Stimulated activated naive CD8-positive, alpha-beta T cell treated with anti-CD3 and anti-CD28 coated beads, Interleukin-15, Interleukin-2, amounts not matched to agents 100 ng/mL and 50 ng/mL, for 24 hours (primary cell): ENCODE measurements around the gene INPP4B.

Experiments
- H3K27ac Mint-ChIP-seq: one replicate; pipeline ENCODE4 v1.8.0; 2021; ENCODE audit warnings: mild to moderate bottlenecking, mixed read lengths
- H3K27me3 Mint-ChIP-seq: one replicate; pipeline ENCODE4 v1.8.0; 2021; ENCODE audit warnings: mixed read lengths
- H3K36me3 Mint-ChIP-seq: one replicate; pipeline ENCODE4 v1.8.0; 2021; ENCODE audit warnings: low read depth, mixed read lengths
- H3K4me1 Mint-ChIP-seq: one replicate; pipeline ENCODE4 v1.8.0; 2021; ENCODE audit warnings: low read depth, mixed read lengths
- H3K4me3 Mint-ChIP-seq: one replicate; pipeline ENCODE4 v1.8.0; 2021; ENCODE audit warnings: mild to moderate bottlenecking, mixed read lengths
- H3K9me3 Mint-ChIP-seq: one replicate; pipeline ENCODE4 v1.8.0; 2021; ENCODE audit warnings: mixed read lengths

INPP4B gene

GRCh38 chr4:142396279-142396678, 449.8 kb downstream of the INPP4B start:
- Mint-ChIP-seq H3K9me3 (peaks cover 5% of the 10 kb centered on the region), H3K36me3 (peaks cover 73% of the 10 kb centered on the region), H3K4me3 (peak overlapping the region; percentile 75), H3K4me1 (peaks cover 91% of the 10 kb centered on the region), H3K27ac (peak overlapping the region; percentile 98), H3K27me3 (no peaks in the 10 kb centered on the region)

GRCh38 chr4:142393127-142393526, 453.0 kb downstream of the INPP4B start:
- H3K36me3 Mint-ChIP-seq, result peaks cover 75% of the 10 kb centered on the region
- peak overlapping the region; percentile 69 for H3K27ac Mint-ChIP-seq
- H3K4me3 Mint-ChIP-seq, result no peak overlapping the region
- peaks cover 5% of the 10 kb centered on the region for H3K9me3 Mint-ChIP-seq
- peaks cover 93% of the 10 kb centered on the region for H3K4me1 Mint-ChIP-seq
- no peaks in the 10 kb centered on the region for H3K27me3 Mint-ChIP-seq

GRCh38 chr4:142386856-142387255, 459.2 kb downstream of the INPP4B start:
- Mint-ChIP-seq H3K36me3 (peaks cover 60% of the 10 kb centered on the region), H3K27me3 (no peaks in the 10 kb centered on the region), H3K4me3 (no peak overlapping the region), H3K9me3 (no peaks in the 10 kb centered on the region), H3K4me1 (peaks cover 79% of the 10 kb centered on the region), H3K27ac (peak overlapping the region; percentile 21)

GRCh38 chr4:142386449-142386848, 459.7 kb downstream of the INPP4B start:
- Mint-ChIP-seq H3K27ac (peak overlapping the region; percentile 21), H3K4me3 (no peak overlapping the region), H3K27me3 (no peaks in the 10 kb centered on the region), H3K4me1 (peaks cover 75% of the 10 kb centered on the region), H3K9me3 (no peaks in the 10 kb centered on the region), H3K36me3 (peaks cover 64% of the 10 kb centered on the region)

GRCh38 chr4:142383800-142384470, 462.2 kb downstream of the INPP4B start:
- Mint-ChIP-seq H3K4me3 (no peak overlapping the region), H3K9me3 (no peaks in the 10 kb centered on the region), H3K27me3 (no peaks in the 10 kb centered on the region), H3K4me1 (peaks cover 72% of the 10 kb centered on the region), H3K36me3 (peaks cover 56% of the 10 kb centered on the region), H3K27ac (no peak overlapping the region)

- no peaks in the 10 kb centered on the region for H3K27me3 Mint-ChIP-seq
- peaks cover 54% of the 10 kb centered on the region for H3K36me3 Mint-ChIP-seq
- H3K4me3 Mint-ChIP-seq, result no peak overlapping the region
- no peaks in the 10 kb centered on the region for H3K9me3 Mint-ChIP-seq
- H3K4me1 Mint-ChIP-seq, result peaks cover 72% of the 10 kb centered on the region
- no peak overlapping the region for H3K27ac Mint-ChIP-seq
Observed at GRCh38 chr4:142383354-142383753, 462.7 kb downstream of the INPP4B start.

- H3K9me3 Mint-ChIP-seq, result no peaks in the 10 kb centered on the region
- H3K4me1 Mint-ChIP-seq, result peaks cover 79% of the 10 kb centered on the region
- peaks cover 55% of the 10 kb centered on the region for H3K36me3 Mint-ChIP-seq
Observed at GRCh38 chr4:142380052-142380602, 466.0 kb downstream of the INPP4B start.

GRCh38 chr4:142379277-142380051, 466.6 kb downstream of the INPP4B start:
- H3K27ac Mint-ChIP-seq, result peak overlapping the region; percentile 97
- H3K4me3 Mint-ChIP-seq, result no peak overlapping the region
- H3K4me1 Mint-ChIP-seq, result peaks cover 80% of the 10 kb centered on the region
- H3K27me3 Mint-ChIP-seq, result no peaks in the 10 kb centered on the region
- H3K9me3 Mint-ChIP-seq, result no peaks in the 10 kb centered on the region
- peaks cover 55% of the 10 kb centered on the region for H3K36me3 Mint-ChIP-seq

More at GRCh38 chr4:142380052-142380602, 466.0 kb downstream of the INPP4B start:
- H3K4me3 Mint-ChIP-seq, result no peak overlapping the region
- H3K27me3 Mint-ChIP-seq, result no peaks in the 10 kb centered on the region
- peak overlapping the region; percentile 1 for H3K27ac Mint-ChIP-seq

- peak overlapping the region; percentile 97 for H3K27ac Mint-ChIP-seq
- peaks cover 51% of the 10 kb centered on the region for H3K36me3 Mint-ChIP-seq
- peaks cover 81% of the 10 kb centered on the region for H3K4me1 Mint-ChIP-seq
- H3K4me3 Mint-ChIP-seq, result peak overlapping the region; percentile 77
- H3K27me3 Mint-ChIP-seq, result no peaks in the 10 kb centered on the region
- H3K9me3 Mint-ChIP-seq, result no peaks in the 10 kb centered on the region
Observed at GRCh38 chr4:142378179-142378578, 467.9 kb downstream of the INPP4B start.

- peaks cover 85% of the 10 kb centered on the region for H3K4me1 Mint-ChIP-seq
Observed at GRCh38 chr4:142377342-142378091, 468.6 kb downstream of the INPP4B start.

GRCh38 chr4:142376204-142376603, 469.9 kb downstream of the INPP4B start:
- no peaks in the 10 kb centered on the region for H3K27me3 Mint-ChIP-seq
- peaks cover 57% of the 10 kb centered on the region for H3K36me3 Mint-ChIP-seq
- H3K9me3 Mint-ChIP-seq, result peaks cover 5% of the 10 kb centered on the region
- peaks cover 96% of the 10 kb centered on the region for H3K4me1 Mint-ChIP-seq
- H3K27ac Mint-ChIP-seq, result peak overlapping the region; percentile 97
- H3K4me3 Mint-ChIP-seq, result peak overlapping the region; percentile 77

More at GRCh38 chr4:142377342-142378091, 468.6 kb downstream of the INPP4B start:
- Mint-ChIP-seq H3K36me3 (peaks cover 51% of the 10 kb centered on the region), H3K27ac (peak overlapping the region; percentile 97), H3K27me3 (no peaks in the 10 kb centered on the region), H3K9me3 (no peaks in the 10 kb centered on the region), H3K4me3 (peak overlapping the region; percentile 77)

- Mint-ChIP-seq H3K27me3 (no peaks in the 10 kb centered on the region), H3K36me3 (peaks cover 63% of the 10 kb centered on the region), H3K27ac (peak overlapping the region; percentile 63), H3K9me3 (peaks cover 11% of the 10 kb centered on the region), H3K4me3 (no peak overlapping the region), H3K4me1 (peaks cover 92% of the 10 kb centered on the region)
Observed at GRCh38 chr4:142373610-142374009, 472.5 kb downstream of the INPP4B start.

- Mint-ChIP-seq H3K4me3 (no peak overlapping the region), H3K4me1 (peaks cover 90% of the 10 kb centered on the region), H3K36me3 (peaks cover 58% of the 10 kb centered on the region), H3K27ac (peak overlapping the region; percentile 83), H3K9me3 (peaks cover 11% of the 10 kb centered on the region), H3K27me3 (no peaks in the 10 kb centered on the region)
Observed at GRCh38 chr4:142372530-142373260, 473.4 kb downstream of the INPP4B start.

GRCh38 chr4:142369141-142369540, 477.0 kb downstream of the INPP4B start:
- Mint-ChIP-seq H3K9me3 (peaks cover 11% of the 10 kb centered on the region), H3K4me3 (peak overlapping the region; percentile 8), H3K27ac (peak overlapping the region; percentile 64), H3K4me1 (peaks cover 86% of the 10 kb centered on the region), H3K36me3 (peaks cover 52% of the 10 kb centered on the region), H3K27me3 (no peaks in the 10 kb centered on the region)
